ENCODE data around the gene ACCS. TPM values are rescaled to one million over a fixed set of nuclear protein-coding genes. Genes with fewer than 3 reads are reported as not detected.
A peak's percentile ranks its signal among the peaks of the same experiment; 100 is the strongest.

The ACCS gene
- total RNA-seq, 1 experiment from 2014 or later = 2.3 TPM

DNA sequence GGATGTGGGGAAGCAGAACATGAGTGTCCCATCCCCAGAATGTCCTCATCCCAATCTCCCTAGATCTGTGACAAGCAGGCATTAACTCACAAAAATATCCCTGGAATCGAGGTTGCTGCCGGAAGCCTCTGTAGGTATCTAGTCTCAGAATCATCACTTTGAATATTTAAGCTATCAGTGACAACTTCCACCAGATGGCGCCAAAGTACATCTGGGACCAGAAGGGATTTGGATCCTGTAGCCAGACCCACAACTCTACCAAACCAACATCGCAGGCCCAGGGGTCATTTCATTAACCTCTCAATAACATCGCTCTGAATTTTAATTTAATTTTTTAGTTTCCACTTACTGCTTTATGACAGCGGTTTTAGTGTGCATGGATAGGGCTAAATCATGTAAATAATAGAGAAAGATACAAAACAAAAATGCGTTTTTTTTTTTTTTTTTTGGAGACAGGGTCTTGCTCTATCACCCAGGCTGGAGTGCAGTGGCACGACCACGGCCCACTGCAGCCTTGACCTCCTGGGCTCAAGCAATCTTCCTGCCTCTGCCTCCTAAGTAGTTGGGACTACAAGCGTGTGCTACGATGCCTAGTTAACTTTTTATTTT lies 28.3 kb downstream of the ACCS start:
- DNase-seq (ENCODE audit: low read depth) = peak; percentile 84

DNA sequence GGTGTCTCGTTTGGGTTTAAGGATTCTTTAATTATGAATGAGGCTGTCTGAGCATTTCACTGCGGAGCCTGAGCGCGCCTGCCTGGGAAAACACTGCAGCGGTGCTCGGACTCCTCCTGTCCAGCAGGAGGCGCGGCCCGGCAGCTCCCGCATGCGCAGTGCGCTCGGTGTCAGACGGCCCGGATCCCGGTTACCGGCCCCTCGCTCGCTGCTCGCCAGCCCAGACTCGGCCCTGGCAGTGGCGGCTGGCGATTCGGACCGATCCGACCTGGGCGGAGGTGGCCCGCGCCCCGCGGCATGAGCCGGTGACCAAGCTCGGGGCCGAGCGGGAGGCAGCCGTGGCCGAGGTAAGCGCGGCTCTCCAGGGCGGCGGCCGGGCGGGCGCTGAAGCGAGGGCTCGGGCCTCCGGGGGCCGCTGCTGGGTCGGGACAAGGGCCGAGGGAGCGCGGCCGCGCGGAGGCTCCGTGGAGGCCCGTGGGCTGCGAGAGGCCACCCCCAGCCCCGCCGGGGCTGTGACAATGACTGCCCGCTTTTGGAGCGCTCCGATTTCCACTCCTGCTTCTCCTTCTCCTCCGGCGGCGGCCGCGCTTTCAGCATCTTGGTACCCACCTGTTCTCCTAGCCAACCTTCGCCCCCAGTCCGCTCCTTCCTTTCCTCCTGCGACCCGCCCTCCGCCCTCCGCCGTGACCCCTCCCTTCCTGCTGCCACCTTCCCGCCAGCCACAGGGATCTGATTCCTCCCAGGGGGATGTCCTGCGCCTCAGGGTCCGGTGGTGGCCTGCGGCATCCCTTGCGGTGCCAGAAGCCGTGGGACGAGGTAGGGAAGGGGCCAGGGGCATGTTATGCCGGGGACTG lies 29.7 kb downstream of the ACCS start, which contains the start of gene EXT2:
EXT2 (plus strand) TSS at position 173 of the 854 bp plus-strand sequence. CDS start 12,035 bp downstream, outside the sequence.
- DNase-seq (ENCODE audit: low read depth) = peak; percentile 77

DNA sequence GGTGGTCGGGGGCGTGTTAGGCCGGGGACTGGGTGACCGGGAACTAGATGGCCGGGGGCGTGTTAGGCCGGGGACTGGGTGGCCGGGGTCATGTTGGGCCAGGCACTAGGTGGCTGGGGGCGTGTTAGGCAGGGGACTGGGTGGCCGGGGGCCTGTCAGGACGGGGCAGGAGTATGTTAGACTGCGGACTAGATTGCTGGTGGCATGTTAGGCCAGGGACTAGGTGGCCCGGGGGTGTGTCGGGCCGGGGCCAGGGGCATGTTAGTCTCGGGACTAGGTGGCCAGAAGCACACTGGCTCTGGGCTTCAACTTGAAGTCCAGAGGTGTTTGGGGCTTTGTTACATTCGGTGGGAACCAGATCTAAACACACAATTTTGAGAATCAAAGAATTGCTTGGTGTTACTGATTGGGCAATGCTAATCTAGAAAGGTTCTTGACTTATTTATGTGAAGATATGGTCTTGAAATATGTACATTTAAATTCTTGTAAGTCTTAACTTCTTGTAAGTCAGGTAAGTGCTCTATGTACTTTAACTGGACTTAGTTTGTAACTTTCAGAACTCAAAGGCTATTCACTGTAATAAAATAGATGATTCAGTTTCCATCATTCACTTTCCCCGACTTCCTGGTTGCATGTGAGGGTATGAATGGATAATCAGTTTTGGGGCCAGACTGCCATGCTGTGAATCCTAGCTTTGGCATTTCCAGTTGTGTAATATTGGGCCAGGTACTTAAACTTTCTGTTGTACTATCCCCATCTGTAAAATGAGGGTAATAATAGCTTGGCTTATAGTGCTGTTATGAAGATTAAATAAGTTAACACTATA lies 30.5 kb downstream of the ACCS start:
- peak; percentile 72 for DNase-seq (ENCODE audit: low read depth)

DNA sequence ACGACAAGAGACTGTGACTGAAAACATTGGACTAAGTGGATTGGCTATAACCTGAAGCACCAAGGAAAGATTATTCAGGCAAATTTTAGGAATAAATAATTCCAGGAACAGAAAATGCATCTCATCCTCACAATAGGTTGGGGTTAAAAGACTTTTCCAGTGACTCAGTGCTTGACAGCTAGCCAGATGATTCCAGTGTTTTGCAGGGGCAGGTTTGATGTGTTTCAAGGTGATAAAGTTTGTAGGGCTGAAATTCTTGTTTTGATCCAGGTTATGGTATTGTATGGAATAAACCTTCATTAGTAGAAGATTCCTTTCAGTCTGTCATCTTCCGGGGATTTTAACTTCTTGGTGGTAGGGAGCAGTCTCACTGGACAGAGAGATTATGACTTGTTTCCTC lies 31.8 kb downstream of the ACCS start:
- DNase-seq (ENCODE audit: low read depth) = peak; percentile 49

- DNase-seq (ENCODE audit: low read depth) = no peak
These were observed 35.0 kb downstream of the ACCS start for GRCh38 chr11:44101098-44101497.

GRCh38 chr11:44104481-44105294 lies 38.6 kb downstream of the ACCS start:
- peak; percentile 10 for DNase-seq (ENCODE audit: low read depth)

- no peak for DNase-seq (ENCODE audit: low read depth)
These were observed 42.2 kb downstream of the ACCS start for GRCh38 chr11:44108260-44108659.

DNA sequence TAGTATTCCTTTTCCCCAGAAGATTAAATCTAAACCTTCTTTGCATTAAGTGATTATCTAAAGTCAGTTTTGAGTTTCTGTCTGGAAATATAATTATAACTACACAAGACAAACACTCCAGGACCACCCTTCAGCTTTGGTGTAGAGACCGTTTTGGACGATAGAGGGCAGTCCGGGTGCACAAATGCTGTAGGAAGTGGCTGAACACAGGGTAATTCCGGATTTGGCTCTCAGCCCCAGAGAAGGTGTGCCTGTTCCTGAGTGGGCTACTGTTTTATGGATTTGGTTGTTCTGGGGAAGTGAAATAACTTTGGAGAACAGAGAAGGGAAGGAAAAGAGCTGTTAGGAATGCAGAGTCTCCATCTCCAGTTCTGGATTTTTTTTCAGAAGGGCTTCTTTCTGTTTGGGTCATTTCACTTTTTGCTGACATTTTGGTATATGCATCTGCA lies 44.2 kb downstream of the ACCS start:
- peak; percentile 57 for DNase-seq (ENCODE audit: low read depth)

GRCh38 chr11:44112091-44112821 lies 46.2 kb downstream of the ACCS start:
- DNase-seq (ENCODE audit: low read depth) = peak; percentile 78

DNA sequence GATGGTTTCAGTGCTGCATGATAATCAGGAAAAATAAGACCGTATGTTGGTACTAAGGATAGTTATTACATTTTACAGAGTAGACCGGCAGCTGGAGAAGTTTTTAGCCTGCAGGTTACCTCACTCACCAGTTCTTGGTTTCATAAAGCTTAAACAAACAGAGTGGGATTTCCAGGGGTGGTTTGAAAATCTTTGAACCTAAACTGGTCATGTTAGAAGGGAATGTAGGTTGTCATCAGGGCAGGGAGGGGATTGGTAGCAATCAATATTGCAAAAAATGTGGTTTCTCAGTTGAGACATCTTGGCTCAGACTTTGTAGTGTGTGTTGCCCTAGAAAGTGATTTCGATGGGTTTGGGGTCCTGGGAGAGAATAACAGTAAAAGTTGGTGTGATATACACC lies 46.9 kb downstream of the ACCS start:
- no peak for DNase-seq (ENCODE audit: low read depth)

GRCh38 chr11:44113572-44113971 lies 47.5 kb downstream of the ACCS start:
- no peak for DNase-seq (ENCODE audit: low read depth)

GRCh38 chr11:44116234-44116830 lies 50.3 kb downstream of the ACCS start:
- no peak for DNase-seq (ENCODE audit: low read depth)

DNA sequence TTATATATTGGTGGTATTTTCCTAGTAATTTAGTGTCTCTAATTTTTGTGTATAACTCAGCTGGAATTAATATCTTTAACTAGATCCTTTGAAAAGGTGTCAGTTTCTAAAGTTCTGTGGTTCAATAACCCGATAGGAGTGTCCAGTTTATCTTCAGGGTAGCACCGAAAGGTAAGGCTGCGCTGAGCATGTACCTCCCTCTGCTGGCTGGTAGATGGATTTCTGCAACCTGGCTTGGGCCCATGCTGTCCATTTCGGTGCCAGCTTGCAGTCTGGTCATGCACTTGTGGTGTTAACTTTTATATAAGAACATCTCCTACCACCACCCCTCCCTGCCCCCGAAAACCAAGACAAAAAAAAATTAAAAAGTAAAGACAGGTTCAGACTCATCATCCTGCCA lies 54.1 kb downstream of the ACCS start:
- DNase-seq (ENCODE audit: low read depth) = no peak

DNA sequence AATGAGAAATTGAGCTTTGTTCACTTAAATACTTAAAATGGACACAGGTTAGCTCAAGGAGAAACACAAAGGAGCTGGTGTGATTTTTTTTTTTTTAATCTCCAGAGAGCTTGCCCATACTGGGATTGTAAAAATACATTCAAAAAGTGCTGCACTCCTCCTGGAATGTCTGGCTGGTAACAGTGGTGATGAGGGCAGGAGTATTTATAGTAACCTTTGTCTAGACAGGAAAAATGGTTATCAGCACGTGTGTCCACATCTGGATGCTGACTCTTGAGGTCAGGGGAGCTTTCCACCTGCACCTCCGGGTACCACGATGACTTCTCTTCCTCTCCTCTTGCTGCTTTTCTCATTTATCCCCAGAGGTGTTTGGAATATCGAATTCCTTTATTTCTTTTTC lies 59.5 kb downstream of the ACCS start:
- DNase-seq (ENCODE audit: low read depth) = no peak

GRCh38 chr11:44126304-44126703 lies 60.2 kb downstream of the ACCS start:
- DNase-seq (ENCODE audit: low read depth) = no peak

DNA sequence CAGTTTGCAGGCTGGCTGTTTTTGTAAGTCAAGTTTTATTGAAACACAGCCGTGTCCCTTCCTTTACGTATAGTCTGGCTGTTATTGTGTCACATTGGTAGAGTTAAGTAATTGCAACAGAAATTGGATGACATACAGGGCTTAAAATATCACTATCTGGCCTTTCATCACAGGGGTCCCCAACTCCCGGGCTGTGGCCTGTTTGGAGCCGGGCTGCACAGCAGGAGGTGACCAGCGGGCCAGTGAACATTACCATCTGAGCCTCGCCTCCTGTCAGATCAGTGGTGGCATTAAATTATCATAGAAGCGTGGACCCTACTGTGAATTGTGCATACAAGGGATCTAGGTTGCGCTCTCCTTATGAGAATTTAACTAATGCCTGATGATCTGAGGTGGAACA lies 61.1 kb downstream of the ACCS start:
- no peak for DNase-seq (ENCODE audit: low read depth)

GRCh38 chr11:44128729-44129128 lies 62.7 kb downstream of the ACCS start:
- DNase-seq (ENCODE audit: low read depth) = no peak

GRCh38 chr11:44130751-44131150 lies 64.7 kb downstream of the ACCS start:
- DNase-seq (ENCODE audit: low read depth) = no peak

DNA sequence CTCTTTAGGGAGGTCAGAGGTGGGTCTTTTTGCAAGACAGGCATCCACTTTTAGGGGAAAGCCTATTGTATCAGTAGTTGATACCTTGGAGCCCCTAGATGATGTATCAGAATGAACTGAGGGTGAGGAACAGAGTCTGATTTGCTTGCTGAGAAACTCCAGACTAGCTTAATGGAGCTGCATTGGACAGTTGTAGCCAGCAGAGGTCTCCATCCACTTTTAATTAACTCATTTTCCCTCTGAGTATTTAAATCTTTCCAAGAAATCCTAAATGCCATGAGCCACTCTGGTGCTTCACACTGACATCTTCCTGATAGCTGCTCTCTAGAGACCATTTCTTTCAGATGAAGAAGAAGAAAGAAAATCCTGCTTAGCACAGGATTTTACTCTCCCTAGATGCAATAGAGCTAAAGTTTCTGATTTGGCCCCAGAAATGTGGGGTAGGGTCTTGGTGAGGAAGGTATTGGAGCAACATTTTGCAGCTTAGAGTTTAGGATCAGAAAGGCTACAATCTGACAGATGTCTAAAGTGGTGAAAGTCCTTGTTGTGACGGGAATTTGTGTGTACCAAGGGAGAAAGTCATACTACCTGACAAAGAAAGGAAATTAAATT lies 67.4 kb downstream of the ACCS start:
- peak; percentile 50 for DNase-seq (ENCODE audit: low read depth)

Data from M059J (cell line).